Dendritic cell treated with granulocyte-macrophage colony-stimulating factor and Interleukin-4, amounts not matched to agents 40 ng/mL and 50 ng/mL, for 4 days (primary cell): Measurements from ENCODE around the gene KDM4C.

ENCODE experiments used
- H3K27ac Mint-ChIP-seq: one replicate; pipeline ENCODE4 v1.8.0; 2022; ENCODE audit warnings: mild to moderate bottlenecking, mixed read lengths
- H3K27me3 Mint-ChIP-seq: one replicate; pipeline ENCODE4 v1.8.0; 2022; ENCODE audit warnings: mild to moderate bottlenecking, mixed read lengths
- H3K36me3 Mint-ChIP-seq: one replicate; pipeline ENCODE4 v1.8.0; 2022; ENCODE audit warnings: low read depth, mixed read lengths
- H3K4me1 Mint-ChIP-seq: one replicate; pipeline ENCODE4 v1.8.0; 2022; ENCODE audit warnings: low read depth, mixed read lengths
- H3K4me3 Mint-ChIP-seq: one replicate; pipeline ENCODE4 v1.8.0; 2022; ENCODE audit warnings: mild to moderate bottlenecking, moderate library complexity, mixed read lengths
- H3K9me3 Mint-ChIP-seq: one replicate; pipeline ENCODE4 v1.8.0; 2022; ENCODE audit warnings: mixed read lengths
- intact Hi-C: fragments of 100-400 bp; cut with micrococcal nuclease; formaldehyde crosslinking; loops from one replicate; pipeline ENCODE4 v1.15.0; 2022

KDM4C gene

GRCh38 chr9:7045361-7045760, 287.6 kb downstream of the KDM4C start:
- Mint-ChIP-seq H3K27ac (no peak overlapping the region), H3K4me3 (no peak overlapping the region), H3K4me1 (peaks cover 8% of the 10 kb centered on the region), H3K9me3 (no peaks in the 10 kb centered on the region), H3K27me3 (no peaks in the 10 kb centered on the region), H3K36me3 (peaks cover 64% of the 10 kb centered on the region)
- intact Hi-C loops, result no loop called here

- Mint-ChIP-seq H3K27me3 (no peaks in the 10 kb centered on the region), H3K27ac (no peak overlapping the region), H3K4me1 (no peaks in the 10 kb centered on the region), H3K9me3 (no peaks in the 10 kb centered on the region), H3K4me3 (no peak overlapping the region), H3K36me3 (peaks cover 64% of the 10 kb centered on the region)
- intact Hi-C loops, result loop anchor here (5.0 to 10.0 kb wide), 2 partner anchors 136 to 483 kb away; no protein-coding TSS in a partner anchor
These were observed 293.9 kb downstream of the KDM4C start for GRCh38 chr9:7051711-7052110.

GRCh38 chr9:7053903-7054302, 296.1 kb downstream of the KDM4C start:
- intact Hi-C loops, result loop anchor here (5.0 to 10.0 kb wide), 2 partner anchors 133 to 481 kb away; no protein-coding TSS in a partner anchor
- H3K4me3 Mint-ChIP-seq, result no peak overlapping the region
- no peaks in the 10 kb centered on the region for H3K9me3 Mint-ChIP-seq
- no peaks in the 10 kb centered on the region for H3K27me3 Mint-ChIP-seq
- peaks cover 58% of the 10 kb centered on the region for H3K36me3 Mint-ChIP-seq
- no peaks in the 10 kb centered on the region for H3K4me1 Mint-ChIP-seq
- H3K27ac Mint-ChIP-seq, result no peak overlapping the region

DNA sequence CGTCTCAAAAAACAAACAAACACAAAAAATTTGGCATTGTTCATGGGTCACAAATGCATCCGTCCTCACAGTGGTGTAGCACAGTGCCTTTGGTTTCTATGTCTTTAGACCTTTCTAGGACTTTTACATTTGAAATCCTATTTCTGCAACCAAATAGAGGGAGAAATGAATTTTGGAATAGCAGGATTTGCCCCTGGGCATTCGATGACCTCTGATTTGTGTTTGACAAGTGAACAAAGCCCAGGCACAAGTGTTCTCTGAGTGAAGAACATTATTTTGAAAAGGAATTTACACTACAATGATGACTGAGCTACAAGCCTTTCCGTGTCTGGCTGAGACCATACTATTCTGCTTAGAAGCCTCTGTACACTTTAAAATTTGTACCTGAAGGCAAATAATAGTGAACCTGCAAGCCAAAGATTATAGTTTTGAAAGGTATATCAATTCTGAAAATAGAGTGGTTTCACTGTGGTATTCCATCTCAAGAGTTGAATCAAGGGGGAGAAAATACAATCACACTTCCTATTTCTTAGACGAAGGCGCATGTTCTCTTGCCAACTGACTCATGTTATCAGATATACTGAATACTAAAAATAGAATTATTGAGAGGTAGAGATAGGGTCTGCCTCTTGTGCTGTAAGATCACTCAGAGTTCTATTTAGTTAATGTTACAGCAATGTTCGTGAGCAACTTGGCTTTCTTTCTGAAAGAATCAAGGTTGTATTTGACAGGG, 297.6 kb downstream of the KDM4C start:
- H3K4me3 Mint-ChIP-seq, result no peak overlapping the region
- H3K27ac Mint-ChIP-seq, result no peak overlapping the region
- H3K4me1 Mint-ChIP-seq, result no peaks in the 10 kb centered on the region
- H3K36me3 Mint-ChIP-seq, result peaks cover 50% of the 10 kb centered on the region
- no peaks in the 10 kb centered on the region for H3K9me3 Mint-ChIP-seq
- intact Hi-C loops, result loop anchor here (10.0 kb wide), 1 partner anchor 479 kb away; no protein-coding TSS in a partner anchor
- no peaks in the 10 kb centered on the region for H3K27me3 Mint-ChIP-seq

- Mint-ChIP-seq H3K36me3 (peaks cover 49% of the 10 kb centered on the region), H3K9me3 (no peaks in the 10 kb centered on the region), H3K4me3 (no peak overlapping the region), H3K4me1 (no peaks in the 10 kb centered on the region), H3K27ac (no peak overlapping the region), H3K27me3 (no peaks in the 10 kb centered on the region)
- intact Hi-C loops, result loop anchor here (10.0 kb wide), 1 partner anchor 479 kb away; no protein-coding TSS in a partner anchor
These were observed 298.5 kb downstream of the KDM4C start for GRCh38 chr9:7056254-7056653.

DNA sequence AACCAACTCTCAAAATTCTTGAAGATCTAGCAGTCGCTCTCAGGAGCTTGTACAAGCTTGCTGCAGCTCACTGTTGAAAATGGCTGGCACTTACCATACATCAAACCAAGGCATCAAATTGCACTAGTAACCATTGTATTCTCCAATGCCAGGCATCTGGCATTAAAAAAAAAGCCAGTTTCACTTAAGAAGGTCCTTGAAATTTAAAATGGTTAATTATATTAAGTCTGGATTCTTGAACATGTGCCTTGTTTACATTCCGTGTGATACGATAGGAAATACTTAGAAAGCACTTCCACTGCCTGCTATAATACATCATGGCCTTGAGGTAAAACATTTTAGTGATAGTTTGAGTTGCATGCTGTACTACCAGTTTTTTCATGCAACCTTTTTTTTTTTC, 300.7 kb downstream of the KDM4C start:
- no peak overlapping the region for H3K4me3 Mint-ChIP-seq
- no peaks in the 10 kb centered on the region for H3K9me3 Mint-ChIP-seq
- H3K27ac Mint-ChIP-seq, result no peak overlapping the region
- no peaks in the 10 kb centered on the region for H3K4me1 Mint-ChIP-seq
- no peaks in the 10 kb centered on the region for H3K27me3 Mint-ChIP-seq
- intact Hi-C loops, result loop anchor here (10.0 kb wide), 1 partner anchor 476 kb away; no protein-coding TSS in a partner anchor
- peaks cover 51% of the 10 kb centered on the region for H3K36me3 Mint-ChIP-seq

GRCh38 chr9:7067169-7067568, 309.4 kb downstream of the KDM4C start:
- Mint-ChIP-seq H3K27ac (no peak overlapping the region), H3K9me3 (no peaks in the 10 kb centered on the region), H3K36me3 (peaks cover 18% of the 10 kb centered on the region), H3K27me3 (no peaks in the 10 kb centered on the region), H3K4me3 (no peak overlapping the region), H3K4me1 (no peaks in the 10 kb centered on the region)
- intact Hi-C loops, result no loop called here

GRCh38 chr9:7071916-7072315, 314.1 kb downstream of the KDM4C start:
- no peaks in the 10 kb centered on the region for H3K9me3 Mint-ChIP-seq
- no peak overlapping the region for H3K27ac Mint-ChIP-seq
- no peaks in the 10 kb centered on the region for H3K27me3 Mint-ChIP-seq
- no peak overlapping the region for H3K4me3 Mint-ChIP-seq
- intact Hi-C loops, result no loop called here
- H3K36me3 Mint-ChIP-seq, result peaks cover 38% of the 10 kb centered on the region
- H3K4me1 Mint-ChIP-seq, result no peaks in the 10 kb centered on the region

- Mint-ChIP-seq H3K4me3 (no peak overlapping the region), H3K27me3 (no peaks in the 10 kb centered on the region), H3K9me3 (no peaks in the 10 kb centered on the region), H3K36me3 (peaks cover 49% of the 10 kb centered on the region), H3K27ac (no peak overlapping the region), H3K4me1 (no peaks in the 10 kb centered on the region)
- intact Hi-C loops, result no loop called here
These were observed 315.9 kb downstream of the KDM4C start for GRCh38 chr9:7073706-7074105.

DNA sequence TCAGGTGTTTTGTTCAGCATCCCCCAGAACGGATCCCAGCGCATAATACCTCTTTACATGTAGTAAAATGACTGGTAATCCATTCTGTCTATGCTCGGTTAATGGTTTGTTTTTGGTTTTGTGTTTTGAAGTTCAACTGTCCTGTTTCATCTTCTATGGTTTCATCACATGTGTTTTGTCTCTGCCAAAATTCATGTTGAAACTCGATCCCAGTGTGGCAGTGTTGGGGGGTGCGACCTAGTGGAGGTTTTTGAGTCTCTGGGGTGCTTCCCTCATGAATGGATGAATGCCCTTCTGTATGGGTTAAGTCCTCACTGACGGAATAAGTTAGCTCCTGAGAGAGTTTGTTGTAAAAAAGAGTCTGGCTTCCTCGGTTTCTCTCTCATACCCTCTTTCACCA, 317.4 kb downstream of the KDM4C start:
- intact Hi-C loops, result no loop called here
- Mint-ChIP-seq H3K36me3 (peaks cover 56% of the 10 kb centered on the region), H3K9me3 (no peaks in the 10 kb centered on the region), H3K27me3 (no peaks in the 10 kb centered on the region), H3K4me1 (no peaks in the 10 kb centered on the region), H3K27ac (no peak overlapping the region), H3K4me3 (no peak overlapping the region)

DNA sequence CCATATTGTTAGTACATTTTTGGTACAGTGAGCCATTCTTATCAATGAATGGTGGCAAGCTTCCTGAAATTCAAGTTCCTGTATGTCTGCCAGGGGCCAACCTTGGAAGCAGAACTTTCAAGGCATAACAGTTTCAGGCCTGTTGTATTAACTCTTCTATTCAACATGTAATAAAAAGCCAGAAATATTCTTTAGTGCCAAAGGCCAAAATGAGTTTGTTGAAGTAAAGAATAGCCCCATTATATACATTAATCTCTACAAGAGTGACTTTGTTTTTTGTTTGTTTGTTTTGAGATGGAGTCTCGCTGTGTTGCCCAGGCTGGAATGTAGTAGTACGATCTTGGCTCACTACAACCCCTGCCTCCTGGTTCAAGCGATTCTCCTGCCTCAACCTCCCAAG, 321.3 kb downstream of the KDM4C start:
- intact Hi-C loops, result no loop called here
- Mint-ChIP-seq H3K9me3 (no peaks in the 10 kb centered on the region), H3K4me3 (no peak overlapping the region), H3K27me3 (no peaks in the 10 kb centered on the region), H3K36me3 (peaks cover 45% of the 10 kb centered on the region), H3K27ac (no peak overlapping the region), H3K4me1 (peaks cover 10% of the 10 kb centered on the region)

- H3K4me1 Mint-ChIP-seq, result peaks cover 10% of the 10 kb centered on the region
- H3K4me3 Mint-ChIP-seq, result no peak overlapping the region
- intact Hi-C loops, result no loop called here
- H3K9me3 Mint-ChIP-seq, result no peaks in the 10 kb centered on the region
- no peak overlapping the region for H3K27ac Mint-ChIP-seq
- no peaks in the 10 kb centered on the region for H3K27me3 Mint-ChIP-seq
- peaks cover 43% of the 10 kb centered on the region for H3K36me3 Mint-ChIP-seq
These were observed 323.4 kb downstream of the KDM4C start for GRCh38 chr9:7081065-7081600.

GRCh38 chr9:7083192-7083591, 325.4 kb downstream of the KDM4C start:
- Mint-ChIP-seq H3K36me3 (peaks cover 34% of the 10 kb centered on the region), H3K27ac (no peak overlapping the region), H3K4me3 (no peak overlapping the region), H3K27me3 (no peaks in the 10 kb centered on the region), H3K4me1 (peaks cover 10% of the 10 kb centered on the region), H3K9me3 (no peaks in the 10 kb centered on the region)
- intact Hi-C loops, result no loop called here

DNA sequence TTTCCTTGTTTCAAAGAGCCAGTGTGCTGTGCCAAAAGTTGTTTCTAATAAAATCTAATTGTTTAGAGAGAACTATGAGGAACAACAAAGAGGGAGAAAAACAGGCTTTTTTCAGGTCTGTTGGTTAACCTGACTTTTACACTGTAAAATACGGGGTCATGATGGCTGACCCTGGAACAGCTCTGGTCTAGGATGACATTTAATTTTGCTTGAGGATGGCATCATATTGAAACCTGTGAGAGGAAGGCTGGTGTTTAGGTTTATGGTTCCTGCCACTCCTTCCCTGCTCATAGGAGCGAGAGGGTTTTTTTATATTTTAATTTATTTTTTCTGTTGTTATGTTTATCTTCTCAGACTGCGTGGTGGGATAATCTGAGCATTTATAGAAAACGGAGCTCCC, 327.6 kb downstream of the KDM4C start:
- peaks cover 10% of the 10 kb centered on the region for H3K4me1 Mint-ChIP-seq
- H3K27me3 Mint-ChIP-seq, result no peaks in the 10 kb centered on the region
- no peak overlapping the region for H3K4me3 Mint-ChIP-seq
- H3K27ac Mint-ChIP-seq, result no peak overlapping the region
- intact Hi-C loops, result no loop called here
- H3K9me3 Mint-ChIP-seq, result no peaks in the 10 kb centered on the region
- peaks cover 27% of the 10 kb centered on the region for H3K36me3 Mint-ChIP-seq

GRCh38 chr9:7086389-7086788, 328.6 kb downstream of the KDM4C start:
- Mint-ChIP-seq H3K4me3 (no peak overlapping the region), H3K27me3 (no peaks in the 10 kb centered on the region)
- intact Hi-C loops, result no loop called here

More at GRCh38 chr9:7086389-7086788, 328.6 kb downstream of the KDM4C start:
- peaks cover 35% of the 10 kb centered on the region for H3K36me3 Mint-ChIP-seq
- H3K27ac Mint-ChIP-seq, result no peak overlapping the region
- peaks cover 2% of the 10 kb centered on the region for H3K4me1 Mint-ChIP-seq
- no peaks in the 10 kb centered on the region for H3K9me3 Mint-ChIP-seq
